Measurements from ENCODE around the gene NEB.

DNA sequence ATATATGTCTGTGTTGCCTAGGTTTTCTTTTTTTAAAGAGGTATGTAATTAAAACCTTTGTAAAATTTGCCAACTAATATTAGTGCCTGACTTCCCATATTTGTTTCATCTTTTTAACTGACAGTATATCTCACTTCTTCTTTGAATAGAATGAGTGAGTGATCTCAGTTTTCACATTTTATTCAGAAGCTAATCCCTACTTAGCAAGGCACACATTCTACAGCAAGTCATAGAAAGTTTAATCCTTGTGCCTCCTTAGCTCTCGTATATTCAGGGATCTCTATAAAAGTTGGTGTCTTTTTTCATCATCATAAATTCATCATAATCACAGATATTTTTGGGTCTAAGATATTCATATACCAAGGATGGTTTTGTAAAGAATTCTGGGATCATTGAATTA lies 258.0 kb downstream of the NEB start:
- TF ChIP-seq, protein P1, sequence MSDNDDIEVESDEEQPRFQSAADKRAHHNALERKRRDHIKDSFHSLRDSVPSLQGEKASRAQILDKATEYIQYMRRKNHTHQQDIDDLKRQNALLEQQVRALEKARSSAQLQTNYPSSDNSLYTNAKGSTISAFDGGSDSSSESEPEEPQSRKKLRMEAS (IDR thresholded peaks at IDR 0.05), result no peak
- no peak for TF ChIP-seq CREB1 (IDR thresholded peaks at IDR 0.05; ENCODE audit: low read depth)
- TF ChIP-seq TAF1 (IDR thresholded peaks at IDR 0.05; ENCODE audit: low read depth), result no peak
- TF ChIP-seq EP300 (IDR thresholded peaks at IDR 0.05; ENCODE audit: borderline replicate concordance), result no peak
- no peak for TF ChIP-seq FOXM1 (IDR thresholded peaks at IDR 0.05; ENCODE audit: borderline replicate concordance, low read depth)
- TF ChIP-seq, protein P2, sequence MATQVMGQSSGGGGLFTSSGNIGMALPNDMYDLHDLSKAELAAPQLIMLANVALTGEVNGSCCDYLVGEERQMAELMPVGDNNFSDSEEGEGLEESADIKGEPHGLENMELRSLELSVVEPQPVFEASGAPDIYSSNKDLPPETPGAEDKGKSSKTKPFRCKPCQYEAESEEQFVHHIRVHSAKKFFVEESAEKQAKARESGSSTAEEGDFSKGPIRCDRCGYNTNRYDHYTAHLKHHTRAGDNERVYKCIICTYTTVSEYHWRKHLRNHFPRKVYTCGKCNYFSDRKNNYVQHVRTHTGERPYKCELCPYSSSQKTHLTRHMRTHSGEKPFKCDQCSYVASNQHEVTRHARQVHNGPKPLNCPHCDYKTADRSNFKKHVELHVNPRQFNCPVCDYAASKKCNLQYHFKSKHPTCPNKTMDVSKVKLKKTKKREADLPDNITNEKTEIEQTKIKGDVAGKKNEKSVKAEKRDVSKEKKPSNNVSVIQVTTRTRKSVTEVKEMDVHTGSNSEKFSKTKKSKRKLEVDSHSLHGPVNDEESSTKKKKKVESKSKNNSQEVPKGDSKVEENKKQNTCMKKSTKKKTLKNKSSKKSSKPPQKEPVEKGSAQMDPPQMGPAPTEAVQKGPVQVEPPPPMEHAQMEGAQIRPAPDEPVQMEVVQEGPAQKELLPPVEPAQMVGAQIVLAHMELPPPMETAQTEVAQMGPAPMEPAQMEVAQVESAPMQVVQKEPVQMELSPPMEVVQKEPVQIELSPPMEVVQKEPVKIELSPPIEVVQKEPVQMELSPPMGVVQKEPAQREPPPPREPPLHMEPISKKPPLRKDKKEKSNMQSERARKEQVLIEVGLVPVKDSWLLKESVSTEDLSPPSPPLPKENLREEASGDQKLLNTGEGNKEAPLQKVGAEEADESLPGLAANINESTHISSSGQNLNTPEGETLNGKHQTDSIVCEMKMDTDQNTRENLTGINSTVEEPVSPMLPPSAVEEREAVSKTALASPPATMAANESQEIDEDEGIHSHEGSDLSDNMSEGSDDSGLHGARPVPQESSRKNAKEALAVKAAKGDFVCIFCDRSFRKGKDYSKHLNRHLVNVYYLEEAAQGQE (IDR thresholded peaks at IDR 0.05; ENCODE audit: low read depth), result no peak
- TF ChIP-seq YY1 (IDR thresholded peaks at IDR 0.05; ENCODE audit: low read depth), result no peak
- TF ChIP-seq TEAD4 (IDR thresholded peaks at IDR 0.05), result no peak
- TF ChIP-seq, protein P3, sequence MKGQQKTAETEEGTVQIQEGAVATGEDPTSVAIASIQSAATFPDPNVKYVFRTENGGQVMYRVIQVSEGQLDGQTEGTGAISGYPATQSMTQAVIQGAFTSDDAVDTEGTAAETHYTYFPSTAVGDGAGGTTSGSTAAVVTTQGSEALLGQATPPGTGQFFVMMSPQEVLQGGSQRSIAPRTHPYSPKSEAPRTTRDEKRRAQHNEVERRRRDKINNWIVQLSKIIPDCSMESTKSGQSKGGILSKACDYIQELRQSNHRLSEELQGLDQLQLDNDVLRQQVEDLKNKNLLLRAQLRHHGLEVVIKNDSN (IDR thresholded peaks at IDR 0.05), result no peak
- no peak for TF ChIP-seq EGR1 (IDR thresholded peaks at IDR 0.05)
- no peak for TF ChIP-seq TCF12 (IDR thresholded peaks at IDR 0.05; ENCODE audit: low read depth)

All from Ishikawa (cell line).